GM12872 (cell line): ENCODE results near the gene SPSB1.

ENCODE experiments used
- CTCF ChIP-seq: IDR thresholded peaks from 3 replicates; pipeline ENCODE4 v1.5.1; 2011; ENCODE audit warnings: low read depth, mild to moderate bottlenecking, low read length, moderate library complexity; ENCODE audit not compliant: insufficient read depth

SPSB1 gene

DNA sequence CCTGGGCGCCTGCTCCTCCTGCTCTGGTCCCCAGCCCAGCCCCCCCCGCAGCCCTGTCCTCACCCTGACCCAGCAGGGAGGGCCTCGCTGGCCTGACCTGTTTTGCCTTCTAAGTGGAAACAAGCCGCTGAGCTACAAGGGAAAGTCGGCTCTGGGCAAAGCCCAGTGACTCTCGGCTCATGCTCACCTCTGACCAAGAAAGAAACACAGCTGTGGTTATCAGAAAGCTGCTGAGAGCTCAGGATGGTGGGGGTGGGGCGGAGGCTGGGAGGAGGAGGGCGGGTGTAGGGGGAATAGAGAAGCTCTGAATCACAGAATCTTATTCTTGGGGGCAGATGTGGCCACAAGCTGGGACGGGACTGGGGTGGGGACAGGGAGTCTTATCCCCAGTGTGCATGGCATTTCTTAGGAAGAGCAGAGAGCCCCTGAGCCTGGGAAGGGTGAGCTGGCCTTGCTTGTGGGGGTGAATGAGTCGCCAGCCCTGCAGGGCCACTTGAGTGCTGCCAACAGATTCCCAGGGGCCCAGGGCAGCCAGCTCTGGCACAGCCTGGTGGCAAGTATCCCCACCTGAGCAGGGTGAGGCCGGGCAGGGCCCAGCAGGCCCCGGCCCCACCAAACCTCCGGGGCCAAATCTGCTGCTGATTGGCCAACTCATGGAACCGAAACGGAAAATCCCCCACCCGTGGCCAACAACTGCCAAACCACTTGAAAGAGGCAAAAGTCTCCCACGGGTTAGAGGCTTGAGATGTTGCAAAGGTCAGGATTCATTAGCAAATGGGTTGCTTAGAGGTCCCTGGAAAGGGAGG is 120.6 kb downstream of the SPSB1 start:
- TF ChIP-seq CTCF: no peak

- TF ChIP-seq CTCF: no peak
These were observed 121.2 kb downstream of the SPSB1 start for GRCh38 chr1:9413877-9414213.

DNA sequence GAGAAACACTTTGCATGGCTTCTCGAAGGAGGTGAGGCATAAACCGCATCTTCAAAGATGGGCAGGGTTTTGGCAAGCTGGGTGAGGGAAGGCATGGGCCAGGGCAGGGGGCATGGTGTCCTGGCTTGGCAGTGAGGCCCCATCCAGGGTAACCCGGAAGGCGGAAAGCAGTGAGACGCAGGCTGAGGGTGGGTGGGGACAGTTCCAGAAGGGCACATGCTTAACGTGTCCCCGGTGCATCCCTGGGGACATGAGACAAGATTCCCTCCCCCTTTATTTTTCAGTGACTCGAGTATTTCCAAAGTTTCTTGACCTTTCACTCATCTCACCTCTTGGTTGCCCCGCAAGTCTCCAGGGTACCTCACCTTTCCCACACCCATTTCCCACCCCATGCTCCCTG is 123.8 kb downstream of the SPSB1 start:
- TF ChIP-seq CTCF: no peak

- TF ChIP-seq CTCF: no peak
These were observed 124.3 kb downstream of the SPSB1 start for GRCh38 chr1:9416918-9417500.

DNA sequence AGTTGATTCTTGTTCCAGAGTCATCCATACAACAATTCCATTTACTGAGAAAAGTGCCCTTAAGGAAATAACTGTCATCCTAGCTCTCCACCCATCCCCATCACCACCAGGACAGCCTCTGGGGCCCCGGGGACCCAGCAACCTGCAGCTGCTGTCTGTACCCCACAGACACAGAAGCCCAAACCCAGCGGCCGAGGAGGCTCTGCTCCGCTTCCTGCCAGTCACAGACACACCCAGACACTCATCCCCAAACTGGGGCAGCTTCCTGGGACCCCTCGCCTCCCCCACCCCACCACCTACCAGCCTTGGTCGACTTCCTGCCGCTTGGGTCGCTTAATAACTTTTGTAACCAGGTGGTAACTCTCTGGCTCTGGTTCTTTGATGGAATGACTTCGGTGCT is 125.0 kb downstream of the SPSB1 start:
- TF ChIP-seq CTCF: no peak

DNA sequence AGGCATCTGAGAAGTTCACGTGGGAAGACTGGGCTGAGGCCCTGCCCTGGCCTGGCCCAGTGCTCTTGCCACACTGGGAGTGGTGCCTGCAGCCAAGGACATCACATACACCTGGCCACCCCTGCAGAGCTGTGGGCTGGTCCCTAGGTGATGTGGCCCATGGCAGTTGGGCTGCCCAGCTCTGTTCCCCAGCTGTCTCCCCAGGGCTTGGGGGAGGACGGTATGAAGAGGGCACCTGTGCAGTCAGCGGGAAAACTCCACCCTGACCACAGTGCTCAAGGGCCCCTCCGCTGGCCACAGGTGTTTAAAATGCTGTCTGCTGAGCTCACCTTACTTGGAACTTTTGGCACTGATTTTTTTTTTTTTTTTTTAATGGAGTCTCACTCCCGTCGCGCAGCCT is 126.2 kb downstream of the SPSB1 start:
- TF ChIP-seq CTCF: no peak
